ENCODE results near the gene GJA4.

Gene GJA4

DNA sequence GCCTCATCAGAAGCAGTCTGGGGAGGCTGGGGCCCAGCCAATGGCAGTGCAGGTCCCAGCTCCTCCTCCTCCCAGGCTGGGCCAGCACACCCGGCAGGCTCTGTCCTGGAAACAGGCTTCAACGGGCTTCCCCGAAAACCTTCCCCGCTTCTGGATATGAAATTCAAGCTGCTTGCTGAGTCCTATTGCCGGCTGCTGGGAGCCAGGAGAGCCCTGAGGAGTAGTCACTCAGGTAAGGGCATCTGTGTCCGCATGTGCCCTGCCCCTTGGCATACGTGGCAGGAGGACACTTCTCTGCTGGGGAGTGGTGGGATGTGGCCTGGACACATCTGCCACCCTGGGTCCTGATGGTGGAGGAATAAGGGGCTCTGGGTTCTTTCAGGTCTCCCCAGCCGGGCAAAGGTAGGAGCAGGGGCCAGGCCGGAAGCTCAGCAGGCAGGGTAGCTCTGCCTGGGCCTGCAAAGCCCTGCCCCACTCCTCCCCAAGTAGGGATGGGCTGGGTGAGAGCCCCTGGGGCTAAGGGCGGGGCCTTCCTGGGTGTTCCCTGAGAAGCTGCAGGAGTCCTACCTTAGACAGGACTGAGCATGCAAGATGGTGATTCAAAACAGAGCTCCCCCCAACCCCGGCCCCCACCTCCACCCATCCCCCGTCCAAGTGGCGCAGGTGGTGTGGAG is 37.7 kb upstream of the GJA4 start, which contains the start of gene GJB5:
GJB5 (plus strand) TSS at position 84 of the 674 bp plus-strand sequence. CDS start 2,284 bp downstream, outside the sequence.
- Histone ChIP-seq H3K9me3 (ENCODE audit: control insufficient read depth in 2 of 2, low read length in 2 of 2) (no peaks in the 10 kb centered on the region), H3K9ac (ENCODE audit: low read depth in 1 of 2, low read length in 2 of 2) (no peak within 1 kb of the TSS), H3K27me3 (ENCODE audit: control insufficient read depth in 2 of 2, insufficient read depth in 2 of 2, low read length in 2 of 2) (no peaks in the 10 kb centered on the region), H3K27ac (ENCODE audit: low read depth in 2 of 2, low read length in 2 of 2) (no peak within 1 kb of the TSS), H3K4me1 (ENCODE audit: control insufficient read depth in 2 of 2, insufficient read depth in 2 of 2, low read length in 2 of 2) (peaks cover 0 to 10% of the 10 kb centered on the region in 2 donors), H3K36me3 (ENCODE audit: control insufficient read depth in 2 of 2, insufficient read depth in 2 of 2, low read length in 2 of 2) (no peaks in the 10 kb centered on the region), H3K4me3 (ENCODE audit: low read length in 2 of 2) (no peak within 1 kb of the TSS)

DNA sequence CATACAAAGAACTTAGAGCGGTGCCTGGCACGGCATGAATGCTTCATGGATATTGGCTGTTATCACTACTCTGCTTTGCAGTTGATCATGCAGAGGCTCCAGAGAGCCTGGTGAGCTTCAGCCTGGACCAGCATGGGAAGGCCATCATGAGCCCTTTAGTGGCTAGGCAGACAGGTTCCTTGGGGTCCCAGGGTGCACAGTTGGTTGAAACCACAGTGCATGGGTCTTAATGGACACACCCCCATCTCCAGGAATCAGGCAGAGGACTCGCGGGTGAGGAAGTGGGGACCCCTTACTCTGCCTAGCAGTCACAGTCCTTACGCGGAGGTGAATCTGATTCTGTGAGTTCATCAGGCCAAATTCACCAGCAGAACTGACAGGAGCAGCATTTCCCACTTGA is 36.8 kb upstream of the GJA4 start:
- Histone ChIP-seq H3K9ac (ENCODE audit: low read depth in 1 of 2, low read length in 2 of 2) (no peak overlapping the region), H3K36me3 (ENCODE audit: control insufficient read depth in 2 of 2, insufficient read depth in 2 of 2, low read length in 2 of 2) (no peaks in the 10 kb centered on the region), H3K4me1 (ENCODE audit: control insufficient read depth in 2 of 2, insufficient read depth in 2 of 2, low read length in 2 of 2) (peaks cover 0 to 10% of the 10 kb centered on the region in 2 donors), H3K9me3 (ENCODE audit: control insufficient read depth in 2 of 2, low read length in 2 of 2) (no peaks in the 10 kb centered on the region), H3K27me3 (ENCODE audit: control insufficient read depth in 2 of 2, insufficient read depth in 2 of 2, low read length in 2 of 2) (no peaks in the 10 kb centered on the region), H3K27ac (ENCODE audit: low read depth in 2 of 2, low read length in 2 of 2) (no peak overlapping the region), H3K4me3 (ENCODE audit: low read length in 2 of 2) (no peak overlapping the region)

DNA sequence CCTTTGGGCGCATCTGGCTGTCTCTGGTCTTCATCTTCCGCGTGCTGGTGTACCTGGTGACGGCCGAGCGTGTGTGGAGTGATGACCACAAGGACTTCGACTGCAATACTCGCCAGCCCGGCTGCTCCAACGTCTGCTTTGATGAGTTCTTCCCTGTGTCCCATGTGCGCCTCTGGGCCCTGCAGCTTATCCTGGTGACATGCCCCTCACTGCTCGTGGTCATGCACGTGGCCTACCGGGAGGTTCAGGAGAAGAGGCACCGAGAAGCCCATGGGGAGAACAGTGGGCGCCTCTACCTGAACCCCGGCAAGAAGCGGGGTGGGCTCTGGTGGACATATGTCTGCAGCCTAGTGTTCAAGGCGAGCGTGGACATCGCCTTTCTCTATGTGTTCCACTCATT is 35.4 kb upstream of the GJA4 start:
- no peaks in the 10 kb centered on the region for H3K36me3 ChIP-seq (ENCODE audit: control insufficient read depth in 2 of 2, insufficient read depth in 2 of 2, low read length in 2 of 2)
- no peaks in the 10 kb centered on the region for H3K27me3 ChIP-seq (ENCODE audit: control insufficient read depth in 2 of 2, insufficient read depth in 2 of 2, low read length in 2 of 2)
- peaks cover 0 to 10% of the 10 kb centered on the region in 2 donors for H3K4me1 ChIP-seq (ENCODE audit: control insufficient read depth in 2 of 2, insufficient read depth in 2 of 2, low read length in 2 of 2)
- no peak overlapping the region for H3K9ac ChIP-seq (ENCODE audit: low read depth in 1 of 2, low read length in 2 of 2)
- H3K4me3 ChIP-seq (ENCODE audit: low read length in 2 of 2), result no peak overlapping the region
- no peaks in the 10 kb centered on the region for H3K9me3 ChIP-seq (ENCODE audit: control insufficient read depth in 2 of 2, low read length in 2 of 2)
- no peak overlapping the region for H3K27ac ChIP-seq (ENCODE audit: low read depth in 2 of 2, low read length in 2 of 2)

DNA sequence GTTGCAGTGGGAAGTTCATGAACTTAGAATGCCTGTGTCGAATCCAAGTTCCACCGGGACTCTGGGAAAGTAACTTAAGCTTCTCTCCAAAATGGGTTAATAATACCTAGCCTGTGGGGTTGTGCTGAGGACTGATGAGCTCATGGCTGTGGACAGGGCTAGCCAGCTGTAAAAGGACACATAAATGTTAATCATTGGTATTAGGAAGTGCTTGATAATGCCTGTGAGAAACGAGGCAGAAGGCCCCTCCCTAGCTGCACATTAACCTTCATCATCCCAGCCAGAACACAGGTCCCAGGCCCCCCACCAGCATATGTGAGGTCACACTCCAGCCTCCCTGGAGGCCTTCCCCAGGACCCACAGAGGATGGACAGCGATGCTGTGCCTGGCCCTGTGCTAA is 34.0 kb upstream of the GJA4 start:
- Histone ChIP-seq H3K4me3 (ENCODE audit: low read length in 2 of 2) (no peak overlapping the region), H3K9me3 (ENCODE audit: control insufficient read depth in 2 of 2, low read length in 2 of 2) (no peaks in the 10 kb centered on the region), H3K27me3 (ENCODE audit: control insufficient read depth in 2 of 2, insufficient read depth in 2 of 2, low read length in 2 of 2) (no peaks in the 10 kb centered on the region), H3K9ac (ENCODE audit: low read depth in 1 of 2, low read length in 2 of 2) (no peak overlapping the region), H3K36me3 (ENCODE audit: control insufficient read depth in 2 of 2, insufficient read depth in 2 of 2, low read length in 2 of 2) (no peaks in the 10 kb centered on the region), H3K4me1 (ENCODE audit: control insufficient read depth in 2 of 2, insufficient read depth in 2 of 2, low read length in 2 of 2) (peaks cover 0 to 15% of the 10 kb centered on the region in 2 donors), H3K27ac (ENCODE audit: low read depth in 2 of 2, low read length in 2 of 2) (no peak overlapping the region)

DNA sequence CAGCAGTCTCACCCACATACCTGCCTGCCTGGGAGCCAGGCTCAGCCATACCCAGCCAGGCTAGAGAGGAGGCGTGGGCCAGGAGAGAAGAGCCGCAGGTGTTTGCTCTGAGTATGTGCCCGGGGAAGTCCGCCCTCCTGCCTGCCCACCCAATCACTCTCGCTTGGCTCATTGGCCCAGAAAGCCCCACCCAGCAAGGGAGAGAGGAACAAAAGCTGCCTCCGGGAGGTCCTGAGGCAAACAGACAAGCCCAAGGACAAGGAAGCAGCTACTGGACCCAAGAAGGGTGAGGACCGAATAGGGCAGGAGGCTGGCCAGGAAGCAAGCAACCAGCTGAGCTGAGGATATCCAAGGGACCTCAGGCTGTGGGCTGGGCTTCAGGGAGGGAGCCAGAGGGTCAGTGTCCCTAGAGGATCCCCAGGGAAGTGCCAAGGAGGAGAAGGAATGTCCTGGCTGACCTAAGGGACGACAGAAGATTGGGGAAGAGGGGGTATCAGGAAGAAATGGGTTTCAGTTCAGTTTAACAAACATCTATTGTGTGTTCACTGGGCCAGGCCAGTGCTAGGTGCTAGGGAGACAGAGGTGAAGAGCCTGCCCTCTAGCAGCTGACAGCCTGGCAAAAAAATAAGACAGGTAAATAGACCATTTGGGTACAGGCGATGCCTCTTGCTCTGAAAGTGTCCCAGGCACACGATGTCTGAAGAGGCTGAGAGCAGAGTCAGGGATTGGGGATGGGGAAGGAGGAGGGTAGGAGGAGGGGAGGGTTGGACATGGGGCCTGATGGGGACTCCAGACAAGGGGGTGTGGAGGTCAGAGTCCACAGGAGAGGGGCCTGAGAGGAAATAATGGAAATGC is 33.1 kb upstream of the GJA4 start, which contains the start of gene GJB4:
GJB4 (plus strand) TSS at position 238 of the 855 bp plus-strand sequence. CDS start 1,515 bp downstream, outside the sequence.
- Histone ChIP-seq H3K9ac (ENCODE audit: low read depth in 1 of 2, low read length in 2 of 2) (no peak within 1 kb of the TSS), H3K4me3 (ENCODE audit: low read length in 2 of 2) (no peak within 1 kb of the TSS), H3K27ac (ENCODE audit: low read depth in 2 of 2, low read length in 2 of 2) (no peak within 1 kb of the TSS), H3K36me3 (ENCODE audit: control insufficient read depth in 2 of 2, insufficient read depth in 2 of 2, low read length in 2 of 2) (no peaks in the 10 kb centered on the region), H3K9me3 (ENCODE audit: control insufficient read depth in 2 of 2, low read length in 2 of 2) (no peaks in the 10 kb centered on the region), H3K27me3 (ENCODE audit: control insufficient read depth in 2 of 2, insufficient read depth in 2 of 2, low read length in 2 of 2) (no peaks in the 10 kb centered on the region), H3K4me1 (ENCODE audit: control insufficient read depth in 2 of 2, insufficient read depth in 2 of 2, low read length in 2 of 2) (peaks cover 0 to 15% of the 10 kb centered on the region in 2 donors)

DNA sequence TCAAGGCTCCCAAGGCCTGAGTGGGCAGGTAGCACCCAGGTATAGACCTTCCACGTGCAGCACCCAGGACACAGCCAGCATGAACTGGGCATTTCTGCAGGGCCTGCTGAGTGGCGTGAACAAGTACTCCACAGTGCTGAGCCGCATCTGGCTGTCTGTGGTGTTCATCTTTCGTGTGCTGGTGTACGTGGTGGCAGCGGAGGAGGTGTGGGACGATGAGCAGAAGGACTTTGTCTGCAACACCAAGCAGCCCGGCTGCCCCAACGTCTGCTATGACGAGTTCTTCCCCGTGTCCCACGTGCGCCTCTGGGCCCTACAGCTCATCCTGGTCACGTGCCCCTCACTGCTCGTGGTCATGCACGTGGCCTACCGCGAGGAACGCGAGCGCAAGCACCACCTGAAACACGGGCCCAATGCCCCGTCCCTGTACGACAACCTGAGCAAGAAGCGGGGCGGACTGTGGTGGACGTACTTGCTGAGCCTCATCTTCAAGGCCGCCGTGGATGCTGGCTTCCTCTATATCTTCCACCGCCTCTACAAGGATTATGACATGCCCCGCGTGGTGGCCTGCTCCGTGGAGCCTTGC is 31.5 kb upstream of the GJA4 start:
- Histone ChIP-seq H3K4me3 (ENCODE audit: low read length in 2 of 2) (no peak overlapping the region), H3K4me1 (ENCODE audit: control insufficient read depth in 2 of 2, insufficient read depth in 2 of 2, low read length in 2 of 2) (peaks cover 0 to 15% of the 10 kb centered on the region in 2 donors), H3K9me3 (ENCODE audit: control insufficient read depth in 2 of 2, low read length in 2 of 2) (no peaks in the 10 kb centered on the region), H3K27ac (ENCODE audit: low read depth in 2 of 2, low read length in 2 of 2) (no peak overlapping the region), H3K9ac (ENCODE audit: low read depth in 1 of 2, low read length in 2 of 2) (no peak overlapping the region), H3K36me3 (ENCODE audit: control insufficient read depth in 2 of 2, insufficient read depth in 2 of 2, low read length in 2 of 2) (no peaks in the 10 kb centered on the region), H3K27me3 (ENCODE audit: control insufficient read depth in 2 of 2, insufficient read depth in 2 of 2, low read length in 2 of 2) (no peaks in the 10 kb centered on the region)

DNA sequence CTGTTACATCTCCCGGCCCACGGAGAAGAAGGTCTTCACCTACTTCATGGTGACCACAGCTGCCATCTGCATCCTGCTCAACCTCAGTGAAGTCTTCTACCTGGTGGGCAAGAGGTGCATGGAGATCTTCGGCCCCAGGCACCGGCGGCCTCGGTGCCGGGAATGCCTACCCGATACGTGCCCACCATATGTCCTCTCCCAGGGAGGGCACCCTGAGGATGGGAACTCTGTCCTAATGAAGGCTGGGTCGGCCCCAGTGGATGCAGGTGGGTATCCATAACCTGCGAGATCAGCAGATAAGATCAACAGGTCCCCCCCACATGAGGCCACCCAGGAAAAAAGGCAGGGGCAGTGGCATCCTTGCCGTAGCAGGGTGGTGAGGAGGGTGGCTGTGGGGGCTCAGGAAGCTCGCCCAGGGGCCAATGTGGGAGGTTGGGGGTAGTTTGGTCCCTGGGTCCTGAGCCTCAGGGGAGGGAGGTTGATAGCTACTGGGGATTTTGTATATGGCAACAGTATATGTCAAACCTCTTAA is 31.0 kb upstream of the GJA4 start:
- H3K36me3 ChIP-seq (ENCODE audit: control insufficient read depth in 2 of 2, insufficient read depth in 2 of 2, low read length in 2 of 2), result no peaks in the 10 kb centered on the region
- no peak overlapping the region for H3K9ac ChIP-seq (ENCODE audit: low read depth in 1 of 2, low read length in 2 of 2)
- H3K27ac ChIP-seq (ENCODE audit: low read depth in 2 of 2, low read length in 2 of 2), result no peak overlapping the region
- H3K9me3 ChIP-seq (ENCODE audit: control insufficient read depth in 2 of 2, low read length in 2 of 2), result no peaks in the 10 kb centered on the region
- H3K4me1 ChIP-seq (ENCODE audit: control insufficient read depth in 2 of 2, insufficient read depth in 2 of 2, low read length in 2 of 2), result peaks cover 0 to 15% of the 10 kb centered on the region in 2 donors
- no peak overlapping the region for H3K4me3 ChIP-seq (ENCODE audit: low read length in 2 of 2)
- no peaks in the 10 kb centered on the region for H3K27me3 ChIP-seq (ENCODE audit: control insufficient read depth in 2 of 2, insufficient read depth in 2 of 2, low read length in 2 of 2)

DNA sequence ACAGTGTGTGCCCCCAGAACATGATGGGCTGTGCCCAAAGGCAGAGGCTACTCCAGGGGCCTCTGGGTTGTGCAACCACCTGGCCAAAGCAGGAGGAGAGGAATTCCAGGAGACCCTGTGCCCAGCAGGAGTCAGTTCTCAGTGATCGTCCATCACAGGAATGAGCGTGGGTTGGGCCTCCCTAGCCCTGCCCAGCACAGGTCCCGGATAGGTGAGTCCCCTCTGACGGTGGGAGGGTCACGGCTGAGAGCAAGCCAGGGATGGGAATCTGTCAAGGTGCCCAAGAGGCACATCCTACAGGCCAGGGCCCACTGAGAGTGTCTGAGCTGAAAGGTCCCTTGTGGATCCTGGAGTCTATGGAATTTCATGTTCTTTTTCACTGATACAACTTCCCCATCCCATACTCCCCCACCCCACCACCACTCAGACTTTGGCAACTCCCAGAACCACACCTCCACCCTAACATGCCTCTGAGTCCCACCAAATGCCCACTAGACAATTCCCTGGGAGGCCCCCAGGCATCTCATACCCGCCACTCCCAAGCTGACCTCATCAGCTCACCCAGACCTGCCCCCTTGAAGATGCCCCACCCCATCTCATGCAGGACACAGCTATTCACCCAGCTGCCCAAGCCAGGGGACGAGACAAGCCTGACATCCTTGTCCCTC is 30.2 kb upstream of the GJA4 start:
- Histone ChIP-seq H3K27me3 (ENCODE audit: control insufficient read depth in 2 of 2, insufficient read depth in 2 of 2, low read length in 2 of 2) (no peaks in the 10 kb centered on the region), H3K4me1 (ENCODE audit: control insufficient read depth in 2 of 2, insufficient read depth in 2 of 2, low read length in 2 of 2) (peaks cover 0 to 15% of the 10 kb centered on the region in 2 donors), H3K36me3 (ENCODE audit: control insufficient read depth in 2 of 2, insufficient read depth in 2 of 2, low read length in 2 of 2) (no peaks in the 10 kb centered on the region), H3K9me3 (ENCODE audit: control insufficient read depth in 2 of 2, low read length in 2 of 2) (no peaks in the 10 kb centered on the region), H3K4me3 (ENCODE audit: low read length in 2 of 2) (no peak overlapping the region), H3K9ac (ENCODE audit: low read depth in 1 of 2, low read length in 2 of 2) (no peak overlapping the region), H3K27ac (ENCODE audit: low read depth in 2 of 2, low read length in 2 of 2) (no peak overlapping the region)

DNA sequence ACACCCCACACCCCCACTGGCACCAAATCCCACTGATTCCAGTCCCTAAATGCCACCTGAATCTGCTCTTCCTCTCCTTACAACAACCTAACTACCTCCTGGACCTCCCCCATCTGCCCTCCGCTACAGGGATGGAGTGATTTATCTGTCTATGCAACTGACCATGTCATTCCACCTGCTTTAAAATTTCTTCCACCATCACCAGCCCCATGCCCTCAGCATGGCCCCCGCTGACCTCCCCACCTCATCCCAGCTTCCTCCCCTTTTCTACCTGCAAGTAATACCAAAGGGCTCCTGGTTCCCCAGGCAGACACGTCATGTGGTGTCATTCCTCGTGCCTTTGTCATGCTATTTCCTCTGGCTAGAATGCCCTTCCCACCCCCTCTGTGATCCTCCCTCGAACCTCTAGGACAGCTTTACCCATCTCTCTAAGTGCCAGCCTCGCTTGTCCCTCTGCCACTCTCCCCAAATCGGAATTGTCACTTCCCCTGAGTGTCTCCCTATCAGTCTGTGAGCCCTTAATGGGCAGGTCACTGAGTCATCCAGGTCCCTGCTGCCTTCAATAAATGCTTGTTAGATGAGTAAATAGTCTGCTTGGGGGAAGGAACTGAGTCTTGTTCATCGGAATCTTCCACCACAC is 29.5 kb upstream of the GJA4 start:
- no peak overlapping the region for H3K9ac ChIP-seq (ENCODE audit: low read depth in 1 of 2, low read length in 2 of 2)
- no peak overlapping the region for H3K4me3 ChIP-seq (ENCODE audit: low read length in 2 of 2)
- H3K9me3 ChIP-seq (ENCODE audit: control insufficient read depth in 2 of 2, low read length in 2 of 2), result no peaks in the 10 kb centered on the region

More for the DNA sequence above, 29.5 kb upstream of the GJA4 start:
- H3K4me1 ChIP-seq (ENCODE audit: control insufficient read depth in 2 of 2, insufficient read depth in 2 of 2, low read length in 2 of 2), result peaks cover 0 to 15% of the 10 kb centered on the region in 2 donors
- no peaks in the 10 kb centered on the region for H3K27me3 ChIP-seq (ENCODE audit: control insufficient read depth in 2 of 2, insufficient read depth in 2 of 2, low read length in 2 of 2)
- no peaks in the 10 kb centered on the region for H3K36me3 ChIP-seq (ENCODE audit: control insufficient read depth in 2 of 2, insufficient read depth in 2 of 2, low read length in 2 of 2)
- no peak overlapping the region for H3K27ac ChIP-seq (ENCODE audit: low read depth in 2 of 2, low read length in 2 of 2)

Data from mucosa of rectum (tissue), 2 donors.